Motor neuron (in vitro differentiated cells): ENCODE measurements around the gene FBLN2. TPM values are rescaled to one million over a fixed set of nuclear protein-coding genes. Genes with fewer than 3 reads are reported as not detected.

Experiments
- ATAC-seq, 8 experiments: fragments of 200-7000 bp; cut with Tn5 transposase; replicated peaks in 6 of 8; 2 replicates each; pipeline ENCODE4 v1.8.0; 2021; ENCODE audit warnings: mild to moderate bottlenecking in 8 of 8, moderate library complexity in 8 of 8
- H3K27ac ChIP-seq, 2 donors: fragments of 250-450 bp; sonication (Bioruptor Pico); 2 replicates each; pipeline ENCODE4 v1.9.0; 2021; ENCODE audit warnings: antibody characterized with exemption in 2 of 2, mild to moderate bottlenecking in 2 of 2, moderate library complexity in 1 of 2
- H3K4me1 ChIP-seq, 2 donors: fragments of 250-450 bp; sonication (Bioruptor Pico); replicated peaks in 1 of 2; 2 replicates each; pipeline ENCODE4 v1.6.1; 2021; ENCODE audit warnings: antibody characterized with exemption in 2 of 2, mild to moderate bottlenecking in 2 of 2, moderate library complexity in 1 of 2
- H3K4me3 ChIP-seq, 5 donors: fragments of 250-450 bp; sonication (Bioruptor Pico); 2 replicates each; pipeline ENCODE4 v1.9.0; 2021; ENCODE audit warnings: antibody characterized with exemption in 5 of 5, mild to moderate bottlenecking in 5 of 5, moderate library complexity in 4 of 5
- WGBS, 10 experiments: fragments of 450-650 bp; shearing (Covaris generic); methylation state at CpG; one replicate each; pipeline ENCODE4 v1.0.0; 2022; 5-methylcytosine and 5-hydroxymethylcytosine counted together
- in situ Hi-C, 9 experiments: fragments of 400-800 bp; cut with MboI; loops; one replicate each; pipeline ENCODE4 v1.15.0; 2021; ENCODE audit warnings: low sequenced_read_pairs in 9 of 9, low pct_unique_long_range_greater_than_20kb in 2 of 9; ENCODE audit not compliant: unreplicated experiment in 9 of 9
- total RNA-seq, 8 experiments: library from RNA; unstranded; fragments of 300-600 nt; gene quantifications; 2 replicates each; pipeline versions ENCODE4 v1.2.3 to v1.2.4, GENCODE V29; 2022

The FBLN2 gene
- total RNA-seq, 8 experiments from 2014 or later: 1.2 to 263 (median 9.4) TPM

DNA sequence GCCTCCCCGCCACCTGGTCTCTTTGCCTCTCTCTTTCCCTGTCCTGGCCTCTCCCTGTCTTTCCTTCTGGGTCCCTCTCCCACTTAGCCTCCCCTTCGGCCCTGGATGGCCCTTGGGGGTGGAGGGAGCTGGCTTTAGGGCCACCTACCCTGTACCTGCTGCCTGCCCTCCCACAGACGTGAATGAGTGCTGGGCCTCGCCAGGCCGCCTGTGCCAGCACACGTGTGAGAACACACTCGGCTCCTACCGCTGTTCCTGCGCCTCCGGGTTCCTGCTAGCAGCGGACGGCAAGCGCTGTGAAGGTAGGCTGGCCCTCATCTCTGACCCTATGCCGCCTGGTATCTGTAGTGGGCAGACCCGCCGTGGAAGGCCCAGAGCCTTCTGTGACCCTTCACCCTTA lies 80.7 kb downstream of the FBLN2 start:
- H3K27ac ChIP-seq: no peak overlapping the region
- in situ Hi-C loops: loop anchor here in 5 of 9 experiments (25.0 kb wide), 2 partner anchors 142 to 542 kb away; partner anchors contain the start of gene HDAC11 (in 2 of the 5)
- no peaks in the 10 kb centered on the region for H3K4me1 ChIP-seq
- 25 to 100% (median 83%) methylated on average over 1 to 10 of the region's 16 CpGs; no CpG with 5 or more reads in 4 of the 10 experiments for WGBS, 10 experiments
- ATAC-seq: no peak
- no peak overlapping the region for H3K4me3 ChIP-seq

DNA sequence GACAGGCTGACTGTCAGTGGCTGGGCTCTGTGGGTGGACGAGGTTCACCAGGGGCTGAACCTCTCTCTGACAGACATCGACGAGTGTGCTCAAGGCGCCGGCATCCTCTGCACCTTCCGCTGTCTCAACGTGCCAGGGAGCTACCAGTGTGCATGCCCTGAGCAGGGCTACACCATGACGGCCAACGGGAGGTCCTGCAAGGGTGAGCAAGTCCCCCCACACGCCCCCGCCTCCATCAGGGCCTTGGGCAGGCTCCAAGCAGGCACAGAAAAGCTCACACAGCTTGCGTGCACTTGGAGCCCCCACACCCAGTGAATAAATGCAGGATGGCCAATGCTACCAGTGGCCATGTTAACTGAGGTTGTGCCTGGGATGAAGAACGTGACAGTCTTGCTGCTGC lies 82.3 kb downstream of the FBLN2 start:
- no peak for ATAC-seq
- in situ Hi-C loops: loop anchor here in 5 of 9 experiments (25.0 kb wide), 2 partner anchors 144 to 544 kb away; partner anchors contain the start of gene HDAC11 (in 2 of the 5)
- no peaks in the 10 kb centered on the region for H3K4me1 ChIP-seq
- H3K4me3 ChIP-seq: no peak overlapping the region
- WGBS, 10 experiments: 40 to 100% (median 78%) methylated on average over 1 to 10 of the region's 13 CpGs; no CpG with 5 or more reads in 4 of the 10 experiments
- H3K27ac ChIP-seq: no peak overlapping the region

DNA sequence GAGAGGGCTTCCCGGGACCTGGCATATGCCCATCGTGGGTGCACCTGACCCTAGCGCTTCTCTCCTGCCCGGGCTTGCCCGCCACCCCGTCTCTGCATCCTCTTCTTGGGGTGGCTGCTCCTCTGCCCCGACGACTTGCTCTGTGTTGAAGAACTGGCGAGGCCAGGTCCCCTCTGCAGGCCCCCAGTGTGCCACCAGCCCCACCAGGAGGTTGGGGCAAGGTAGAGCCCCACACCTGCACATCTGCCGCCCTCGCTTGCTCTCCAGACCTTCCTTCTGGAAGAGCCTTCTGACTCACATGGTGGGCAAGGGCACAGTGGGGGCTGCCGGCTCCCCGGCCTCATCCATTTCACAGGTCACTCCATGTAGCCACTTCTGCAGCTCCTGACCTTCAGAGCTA lies 84.3 kb downstream of the FBLN2 start:
- no peak for ATAC-seq
- in situ Hi-C loops: loop anchor here in 5 of 9 experiments (25.0 kb wide), 2 partner anchors 146 to 546 kb away; partner anchors contain the start of gene HDAC11 (in 2 of the 5)
- 95 to 100% (median 100%) methylated on average over 1 to 4 of the region's 13 CpGs; no CpG with 5 or more reads in 7 of the 10 experiments for WGBS, 10 experiments
- no peak overlapping the region for H3K27ac ChIP-seq
- H3K4me1 ChIP-seq: no peaks in the 10 kb centered on the region
- no peak overlapping the region for H3K4me3 ChIP-seq

DNA sequence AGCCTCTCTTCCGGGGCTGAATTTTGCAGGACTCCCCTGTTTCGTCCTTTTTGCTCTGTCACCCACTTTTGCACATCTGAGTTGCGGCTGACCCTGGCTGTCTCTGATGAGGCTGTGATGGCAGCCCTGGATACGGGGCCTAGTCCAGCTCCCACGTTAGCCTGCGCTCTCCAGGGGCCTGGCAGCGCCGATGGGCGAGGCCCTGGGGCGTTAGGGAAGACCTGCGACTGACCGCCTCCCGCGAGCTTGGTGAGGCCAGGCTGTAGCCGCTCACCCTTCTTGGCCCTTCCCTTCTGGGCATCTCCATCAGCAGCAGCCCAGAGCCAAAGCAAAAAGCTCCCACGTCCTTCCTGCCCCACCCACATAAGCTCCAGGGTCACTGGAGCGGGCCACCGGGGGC lies 85.2 kb downstream of the FBLN2 start:
- in situ Hi-C loops: loop anchor here in 5 of 9 experiments (25.0 kb wide), 2 partner anchors 147 to 547 kb away; partner anchors contain the start of gene HDAC11 (in 2 of the 5)
- Histone ChIP-seq H3K27ac (no peak overlapping the region), H3K4me3 (no peak overlapping the region), H3K4me1 (no peaks in the 10 kb centered on the region)
- 80 to 100% methylated on average over 1 to 2 of the region's 18 CpGs; no CpG with 5 or more reads in 8 of the 10 experiments for WGBS, 10 experiments
- ATAC-seq: peak in 1 of 8 experiments; percentile 11

DNA sequence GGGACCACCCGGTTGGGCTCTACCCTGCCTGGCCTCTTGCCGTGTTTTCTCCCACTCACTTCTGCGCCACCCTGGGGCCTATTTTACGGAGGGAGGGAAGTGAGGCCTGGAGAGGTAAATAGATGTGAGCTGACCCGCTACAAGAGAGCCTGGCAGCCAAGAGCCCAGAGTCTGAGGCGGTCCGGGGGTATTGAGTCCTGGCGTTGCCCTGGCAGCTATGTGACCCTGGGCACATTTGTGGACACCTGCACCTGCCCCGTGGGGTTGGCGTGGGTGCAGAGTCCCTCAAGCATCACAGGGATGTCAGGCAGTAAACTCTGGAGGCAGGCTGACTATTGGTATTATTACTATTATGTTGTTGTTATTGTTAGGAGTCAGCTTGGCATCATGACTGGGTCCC lies 85.7 kb downstream of the FBLN2 start:
- no peak overlapping the region for H3K4me3 ChIP-seq
- in situ Hi-C loops: loop anchor here in 5 of 9 experiments (25.0 kb wide), 2 partner anchors 147 to 547 kb away; partner anchors contain the start of gene HDAC11 (in 2 of the 5)
- WGBS, 10 experiments: 73% methylated on average over 3 of the region's 10 CpGs; no CpG with 5 or more reads in 9 of the 10 experiments

DNA sequence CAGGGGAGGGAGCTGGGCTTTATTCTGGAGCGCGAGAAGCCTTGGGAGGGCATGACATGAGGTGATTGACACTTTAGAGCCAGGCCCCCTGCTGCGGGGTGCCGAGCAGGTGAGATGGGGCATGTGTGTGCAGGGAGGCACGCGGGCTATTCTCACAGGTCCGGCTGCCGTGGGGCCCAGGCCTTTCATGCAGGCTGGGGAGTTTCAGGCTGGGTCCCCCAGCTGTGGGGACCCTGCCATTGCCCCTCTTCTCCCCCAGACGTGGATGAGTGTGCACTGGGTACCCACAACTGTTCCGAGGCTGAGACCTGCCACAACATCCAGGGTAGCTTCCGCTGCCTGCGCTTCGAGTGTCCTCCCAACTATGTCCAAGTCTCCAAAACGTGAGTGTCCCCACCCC lies 87.3 kb downstream of the FBLN2 start:
- Histone ChIP-seq H3K4me3 (no peak overlapping the region), H3K27ac (no peak overlapping the region), H3K4me1 (no peaks in the 10 kb centered on the region)
- in situ Hi-C loops: loop anchor here in 5 of 9 experiments (25.0 kb wide), 2 partner anchors 149 to 549 kb away; partner anchors contain the start of gene HDAC11 (in 2 of the 5)
- 45 to 100% (median 80%) methylated on average over 1 to 4 of the region's 14 CpGs; no CpG with 5 or more reads in 7 of the 10 experiments for WGBS, 10 experiments
- ATAC-seq: no peak

More for the DNA sequence above, 85.7 kb downstream of the FBLN2 start:
- H3K27ac ChIP-seq: no peak overlapping the region
- no peak for ATAC-seq
- no peaks in the 10 kb centered on the region for H3K4me1 ChIP-seq

DNA sequence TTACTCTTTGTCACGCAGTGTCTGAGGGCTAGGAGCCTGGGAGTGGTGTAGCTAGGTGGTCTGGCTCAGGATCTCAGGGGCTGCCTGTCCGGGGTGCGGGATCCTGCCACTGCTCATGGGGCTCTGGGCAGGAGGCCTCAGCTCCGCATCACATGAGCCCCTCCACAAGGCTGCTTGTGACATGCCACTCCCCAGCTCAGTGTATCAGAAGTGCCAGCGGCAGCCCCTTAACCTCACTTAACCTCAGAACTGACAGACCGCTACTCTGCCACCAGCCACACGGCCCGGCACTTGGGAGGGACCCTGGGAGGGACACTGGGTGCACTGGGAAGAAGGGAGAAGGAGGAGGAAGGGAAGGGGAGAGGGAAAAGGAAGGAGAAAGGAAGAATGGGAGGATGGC lies 87.9 kb downstream of the FBLN2 start:
- in situ Hi-C loops: loop anchor here in 5 of 9 experiments (25.0 kb wide), 2 partner anchors 150 to 550 kb away; partner anchors contain the start of gene HDAC11 (in 2 of the 5)
- Histone ChIP-seq H3K4me1 (no peaks in the 10 kb centered on the region), H3K27ac (no peak overlapping the region), H3K4me3 (no peak overlapping the region)
- WGBS, 10 experiments: 91 to 100% methylated on average over 1 to 5 of the region's 8 CpGs; no CpG with 5 or more reads in 8 of the 10 experiments
- ATAC-seq: no peak

DNA sequence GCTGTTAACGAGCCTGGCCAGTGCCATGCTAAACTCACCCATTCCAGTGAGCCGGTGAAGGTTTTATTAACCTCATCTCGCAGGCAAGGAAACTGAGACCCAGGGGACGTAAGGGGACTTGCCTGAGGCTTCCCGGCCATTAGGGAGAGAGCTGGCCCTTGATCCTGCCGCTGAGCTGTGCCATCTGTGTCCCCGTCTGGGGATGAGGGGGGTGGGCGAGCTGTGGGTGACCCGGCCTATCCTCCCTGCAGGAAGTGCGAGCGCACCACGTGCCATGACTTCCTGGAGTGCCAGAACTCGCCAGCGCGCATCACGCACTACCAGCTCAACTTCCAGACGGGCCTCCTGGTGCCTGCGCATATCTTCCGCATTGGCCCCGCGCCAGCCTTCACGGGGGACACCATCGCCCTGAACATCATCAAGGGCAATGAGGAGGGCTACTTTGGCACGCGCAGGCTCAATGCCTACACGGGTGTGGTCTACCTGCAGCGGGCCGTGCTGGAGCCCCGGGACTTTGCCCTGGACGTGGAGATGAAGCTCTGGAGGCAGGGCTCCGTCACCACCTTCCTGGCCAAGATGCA lies 88.5 kb downstream of the FBLN2 start:
- ATAC-seq: no peak
- no peak overlapping the region for H3K27ac ChIP-seq
- in situ Hi-C loops: loop anchor here in 5 of 9 experiments (25.0 kb wide), 2 partner anchors 150 to 550 kb away; partner anchors contain the start of gene HDAC11 (in 2 of the 5)
- H3K4me1 ChIP-seq: no peaks in the 10 kb centered on the region
- 60 to 100% (median 79%) methylated on average over 3 to 16 of the region's 31 CpGs; no CpG with 5 or more reads in 6 of the 10 experiments for WGBS, 10 experiments
- no peak overlapping the region for H3K4me3 ChIP-seq

DNA sequence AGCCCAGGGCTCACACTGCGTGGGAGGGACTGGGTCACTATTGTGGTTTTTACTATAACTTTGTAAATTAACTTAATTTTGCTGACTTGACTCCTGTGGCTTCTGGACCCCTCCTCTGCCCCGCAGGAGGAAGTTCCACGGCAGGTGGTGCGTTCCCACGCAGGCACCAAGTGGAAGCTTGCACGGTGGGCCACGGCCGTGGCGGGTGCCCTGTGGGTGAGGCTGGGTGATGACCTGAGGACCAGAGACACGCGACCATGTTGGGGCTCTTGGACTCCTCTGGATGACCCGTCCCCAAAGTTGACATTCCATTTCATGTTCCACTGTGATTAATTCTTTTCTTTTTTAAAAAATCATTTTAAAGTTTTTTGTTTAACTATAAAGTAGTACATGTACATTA lies 89.0 kb downstream of the FBLN2 start:
- H3K4me3 ChIP-seq: no peak overlapping the region
- no peaks in the 10 kb centered on the region for H3K4me1 ChIP-seq
- in situ Hi-C loops: loop anchor here in 5 of 9 experiments (25.0 kb wide), 2 partner anchors 151 to 551 kb away; partner anchors contain the start of gene HDAC11 (in 2 of the 5)
- ATAC-seq: no peak
- H3K27ac ChIP-seq: no peak overlapping the region
- 64 to 100% (median 96%) methylated on average over 2 to 8 of the region's 12 CpGs; no CpG with 5 or more reads in 6 of the 10 experiments for WGBS, 10 experiments

DNA sequence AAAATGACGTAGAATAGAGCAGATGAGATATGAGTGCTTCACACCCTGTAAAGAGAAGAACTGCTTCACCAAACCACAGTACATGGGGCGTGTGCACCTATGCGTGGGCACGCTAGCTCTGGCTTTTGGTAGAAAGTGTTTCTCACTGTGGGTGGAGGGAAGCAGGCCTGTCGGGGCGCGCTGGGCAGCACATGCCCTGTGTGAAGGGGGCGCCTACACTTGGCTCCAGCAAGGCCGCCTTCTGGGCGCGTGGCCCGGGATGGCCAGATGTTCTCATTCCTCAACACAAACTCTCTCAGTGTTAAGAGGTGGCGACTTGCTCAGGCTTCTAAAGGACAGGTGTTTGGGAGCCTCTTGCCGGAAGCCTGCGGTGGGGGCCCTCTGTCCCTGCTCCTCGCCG lies 90.0 kb downstream of the FBLN2 start:
- peak in 1 of 8 experiments; percentile 23 for ATAC-seq
- no peak overlapping the region for H3K27ac ChIP-seq
- in situ Hi-C loops: loop anchor here in 5 of 9 experiments (25.0 kb wide), 2 partner anchors 152 to 552 kb away; partner anchors contain the start of gene HDAC11 (in 2 of the 5)
- no peaks in the 10 kb centered on the region for H3K4me1 ChIP-seq
- no peak overlapping the region for H3K4me3 ChIP-seq
- 30 to 100% (median 86%) methylated on average over 1 to 9 of the region's 17 CpGs; no CpG with 5 or more reads in 5 of the 10 experiments for WGBS, 10 experiments

DNA sequence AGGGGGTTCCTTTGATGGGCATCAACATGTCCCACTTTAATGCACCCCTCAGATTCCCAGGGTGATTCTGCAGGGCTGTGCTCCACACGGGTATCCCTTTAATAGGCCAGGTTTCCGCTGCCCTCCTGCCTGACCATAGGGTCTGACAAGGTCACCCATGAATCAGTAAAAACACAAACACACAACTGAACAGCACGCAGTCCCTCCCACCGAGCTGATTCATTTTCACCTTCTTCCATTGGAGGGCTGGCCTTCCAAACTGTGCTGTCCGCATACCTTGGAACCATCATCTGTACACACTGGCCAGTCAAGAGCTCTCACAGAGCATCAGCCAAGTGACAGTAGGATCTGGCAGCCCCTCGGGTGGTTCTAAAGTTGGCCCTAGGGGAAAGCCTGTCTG lies 93.7 kb downstream of the FBLN2 start:
- Histone ChIP-seq H3K4me3 (no peak overlapping the region), H3K27ac (no peak overlapping the region), H3K4me1 (peaks cover 2% of the 10 kb centered on the region in 2 donors)
- in situ Hi-C loops: loop anchor here in 5 of 9 experiments (10.0 to 25.0 kb wide), 3 partner anchors 148 to 555 kb away; partner anchors contain the start of gene HDAC11 (in 2 of the 5)
- ATAC-seq: no peak
- WGBS, 10 experiments: 8 to 100% (median 80%) methylated on average over 1 to 3 of the region's 6 CpGs; no CpG with 5 or more reads in 4 of the 10 experiments

DNA sequence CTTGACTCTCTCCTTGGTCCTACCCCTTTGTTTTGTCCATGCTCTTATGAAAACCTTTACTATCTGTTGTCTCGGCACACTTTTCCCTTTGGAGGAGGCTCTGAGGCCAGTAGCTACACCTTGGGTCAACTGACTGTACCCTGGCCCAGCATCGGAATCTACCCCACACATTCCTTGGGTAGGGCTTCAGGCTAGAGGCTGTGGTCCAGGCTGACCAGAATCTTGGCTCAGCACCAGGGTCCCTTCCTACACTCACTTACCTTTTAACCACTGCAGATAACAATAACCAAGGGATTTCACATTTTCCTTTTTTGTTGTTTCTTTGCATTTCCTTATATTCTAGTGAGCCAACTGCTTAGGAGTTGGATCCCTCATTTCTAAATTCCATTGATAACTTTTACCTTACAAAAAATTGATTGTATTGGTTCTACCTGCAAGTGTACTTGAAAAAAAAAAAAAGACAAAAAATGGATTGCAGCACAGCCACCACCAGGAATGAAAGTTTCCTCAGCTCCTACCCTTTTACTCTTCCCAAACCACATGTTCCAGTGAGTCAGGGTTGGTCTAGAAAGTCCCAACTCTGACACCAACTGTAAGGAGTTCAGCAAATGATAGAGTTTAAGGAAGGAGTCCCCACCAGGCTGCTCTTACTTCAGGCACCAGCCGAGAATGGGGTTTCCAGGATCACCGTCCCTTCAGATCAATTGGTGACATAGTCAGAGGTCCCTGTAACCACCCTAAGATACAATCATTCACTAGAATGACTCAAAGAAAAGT lies 95.6 kb downstream of the FBLN2 start:
- WGBS, 10 experiments: 68 to 100% (median 92%) methylated on average over 1 to 4 of the region's 4 CpGs; no CpG with 5 or more reads in 2 of the 10 experiments
- no peak for ATAC-seq

More for the DNA sequence above, 95.6 kb downstream of the FBLN2 start:
- Histone ChIP-seq H3K4me1 (peaks cover 10 to 13% of the 10 kb centered on the region in 2 donors), H3K27ac (no peak overlapping the region), H3K4me3 (no peak overlapping the region)
- in situ Hi-C loops: loop anchor here (5.0 to 25.0 kb wide), 5 partner anchors 142 to 557 kb away; partner anchors contain the start of gene HDAC11 (in 2 of the 9)
